ENCODE results near the gene WDR45.
A peak's percentile ranks its signal among the peaks of the same experiment; 100 is the strongest.

WDR45 gene

DNA sequence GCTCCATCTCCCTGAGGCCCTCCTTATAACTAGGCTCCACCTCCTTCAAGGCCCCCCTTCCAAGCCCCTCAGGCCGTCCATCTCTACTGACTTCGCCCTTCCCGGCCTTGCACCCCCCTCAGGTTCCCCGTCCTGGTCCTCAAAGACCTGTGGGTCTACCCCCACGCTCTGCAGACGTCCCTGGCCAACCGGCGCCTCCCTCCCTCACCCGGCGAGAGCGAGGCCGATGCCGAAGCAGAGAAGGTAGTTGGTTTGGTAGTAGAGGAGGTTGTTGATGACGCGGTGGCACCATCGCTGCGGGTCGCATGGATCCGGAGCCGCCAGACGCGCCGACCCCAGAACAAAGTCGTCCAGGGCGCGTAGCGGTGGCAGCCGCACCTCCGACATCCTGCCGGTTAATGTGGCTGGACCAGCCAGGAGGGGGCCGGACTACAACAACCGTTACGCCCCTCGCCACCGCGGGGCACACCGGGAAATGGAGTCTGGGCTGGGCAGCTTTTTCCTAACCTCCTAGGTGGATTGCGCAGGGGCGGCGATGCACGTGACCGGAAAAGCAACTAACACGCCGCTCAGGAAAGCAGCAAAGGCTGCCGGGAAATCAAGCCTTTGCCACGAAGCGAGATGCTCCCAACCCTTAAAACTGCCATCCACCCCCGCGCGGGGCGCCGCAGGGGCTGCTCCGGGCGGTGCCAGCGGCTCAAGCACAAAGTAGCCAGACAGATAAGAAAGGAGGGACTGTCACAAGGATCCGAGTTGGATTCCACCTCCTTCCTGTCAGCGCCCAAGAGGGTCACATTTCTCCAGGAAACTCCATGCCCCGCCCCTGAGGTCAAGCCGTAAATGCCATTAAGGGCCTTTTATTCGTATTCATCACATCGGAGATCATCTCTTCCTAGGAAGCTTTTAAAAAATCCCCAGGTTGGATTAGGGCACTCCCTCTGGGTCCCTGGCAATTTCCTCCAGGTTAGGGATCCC lies 5.8 kb downstream of the WDR45 start, which contains the start of gene PRAF2:
PRAF2 (minus strand) TSS at position 402 of the 975 bp plus-strand sequence; CDS start at position 387, 15 bp downstream.
- peak; percentile 75 for DNase-seq

GRCh38 chrX:49072712-49073095 lies 7.0 kb downstream of the WDR45 start:
- DNase-seq: no peak

DNA sequence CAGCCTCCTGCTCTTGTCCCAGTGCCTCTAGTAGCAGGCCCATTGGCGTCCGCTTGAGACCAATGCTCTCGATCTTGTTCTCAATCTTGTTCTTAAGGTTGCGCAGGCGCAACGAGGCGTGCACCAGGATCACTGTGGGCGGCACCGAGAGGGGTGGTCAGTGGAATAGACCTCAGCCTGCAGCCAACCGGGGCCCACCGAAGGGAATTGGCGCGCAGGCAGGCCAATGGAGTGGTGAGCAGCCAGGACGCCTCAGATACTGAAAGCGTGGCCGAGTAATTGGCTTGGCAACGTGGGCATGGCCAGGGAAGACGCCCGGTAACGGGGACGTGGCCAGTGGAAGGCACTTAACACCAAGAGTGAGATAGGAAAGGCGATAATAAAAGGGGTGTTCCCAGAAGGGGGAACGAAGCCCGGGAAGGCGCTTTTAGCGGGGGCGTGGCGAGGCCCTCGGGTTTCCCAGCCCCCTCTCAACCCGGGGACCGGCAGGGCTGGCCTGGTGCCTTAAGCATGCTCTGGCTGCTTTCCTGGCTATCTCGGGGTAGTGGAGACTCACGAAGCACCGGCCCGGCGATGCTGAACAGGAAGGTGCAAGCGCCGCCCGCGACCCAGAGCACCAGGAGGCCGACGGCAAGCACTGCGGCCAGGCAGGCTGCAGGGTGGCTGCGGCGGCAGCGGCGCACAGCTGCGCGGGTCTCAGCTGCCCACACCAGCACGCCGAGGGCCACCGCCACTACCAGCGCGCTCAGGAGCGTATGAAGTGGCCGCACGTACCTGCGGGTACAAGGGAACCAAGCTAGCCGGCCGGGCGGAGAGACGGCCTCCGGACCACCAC lies 7.6 kb downstream of the WDR45 start:
- no peak for DNase-seq

DNA sequence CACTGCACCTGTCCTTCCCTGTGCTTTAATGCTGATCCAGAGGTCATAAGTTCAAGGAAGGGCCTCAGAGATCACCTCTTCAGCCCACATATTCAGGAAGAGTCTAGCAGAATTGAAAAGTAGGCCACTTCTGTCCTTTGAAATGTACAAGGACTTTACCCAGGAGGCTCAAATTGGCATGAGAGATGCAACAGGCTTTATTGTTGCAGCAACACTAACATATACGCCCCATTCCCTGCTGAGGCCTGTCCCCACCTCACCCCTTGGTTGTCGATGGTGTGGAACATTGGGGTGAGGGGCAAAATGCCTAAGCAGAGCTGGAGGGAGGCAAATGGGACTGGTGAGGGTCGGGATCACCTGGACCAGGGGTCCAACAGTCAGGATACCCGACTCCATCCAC lies 8.7 kb downstream of the WDR45 start:
- no peak for DNase-seq

DNA sequence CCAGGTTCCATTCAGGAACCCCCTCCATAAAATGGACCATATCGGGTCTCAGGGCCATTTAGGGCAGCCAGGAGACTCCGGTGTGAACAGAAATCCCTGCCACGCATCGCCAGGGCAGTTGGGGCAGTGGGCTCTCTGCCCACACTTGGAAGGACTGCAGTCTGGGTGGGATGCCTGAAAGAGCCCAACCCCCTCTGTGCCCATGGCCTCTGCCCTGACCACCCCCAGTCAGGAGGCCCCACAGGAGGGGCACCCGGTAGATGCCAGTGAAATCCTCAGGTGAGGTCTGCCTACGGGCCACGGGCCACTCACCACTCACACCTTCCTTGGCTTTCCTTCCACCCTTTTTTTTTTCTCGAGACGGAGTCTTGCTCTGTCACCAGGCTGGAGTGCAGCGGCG lies 10.6 kb downstream of the WDR45 start:
- no peak for DNase-seq

GRCh38 chrX:49067285-49068120 lies 12.2 kb downstream of the WDR45 start:
- DNase-seq: no peak

- DNase-seq: no peak
Measured at GRCh38 chrX:49066690-49067089, 13.0 kb downstream of the WDR45 start.

GRCh38 chrX:49066278-49066677 lies 13.4 kb downstream of the WDR45 start:
- no peak for DNase-seq

GRCh38 chrX:49064735-49065134 lies 15.0 kb downstream of the WDR45 start:
- no peak for DNase-seq

GRCh38 chrX:49064303-49064702 lies 15.4 kb downstream of the WDR45 start:
- DNase-seq: no peak

- no peak for DNase-seq
Measured at GRCh38 chrX:49063715-49064114, 16.0 kb downstream of the WDR45 start.

GRCh38 chrX:49061916-49062315 lies 17.8 kb downstream of the WDR45 start:
- no peak for DNase-seq

DNA sequence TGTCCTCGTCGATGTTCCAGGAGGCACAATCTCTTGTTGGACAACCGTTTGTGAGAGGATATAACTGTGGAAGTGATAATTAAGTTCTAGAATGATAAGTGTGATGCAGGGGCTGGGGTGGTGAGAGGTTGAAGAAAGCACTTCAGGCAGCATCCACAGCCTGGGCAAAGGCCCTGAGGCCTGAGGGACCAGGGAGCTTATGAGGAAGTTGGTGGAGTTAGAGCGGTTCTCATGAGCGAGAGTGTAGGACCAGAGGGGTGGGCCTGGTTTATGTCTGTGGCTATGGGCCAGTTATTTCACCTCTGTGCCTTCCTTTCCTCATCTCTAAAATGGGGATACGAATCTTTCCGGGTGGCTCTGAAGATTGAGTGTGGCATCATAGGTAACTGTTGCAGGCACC lies 18.2 kb downstream of the WDR45 start:
- DNase-seq: no peak

GRCh38 chrX:49060914-49061313 lies 18.8 kb downstream of the WDR45 start:
- no peak for DNase-seq

DNA sequence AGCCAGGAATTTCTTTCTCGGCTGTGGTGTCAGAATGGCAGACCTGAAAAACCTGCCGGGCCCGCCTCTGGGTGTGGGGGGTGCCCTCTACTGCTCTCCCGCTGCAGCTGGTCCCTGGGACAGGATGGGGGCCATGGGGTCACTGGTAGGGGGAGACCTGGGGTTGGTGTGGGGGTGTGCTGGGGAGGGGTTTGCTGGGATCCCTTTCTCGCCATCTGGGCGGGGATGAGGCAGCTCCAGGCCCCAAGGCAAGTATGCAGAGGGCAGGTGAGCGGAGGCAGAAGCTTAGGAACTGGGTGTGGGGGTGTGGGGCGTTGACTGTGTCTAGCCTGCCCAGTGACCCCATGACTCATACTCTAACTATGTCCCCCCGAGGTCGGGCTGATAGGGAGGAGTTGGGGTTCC lies 20.0 kb downstream of the WDR45 start:
- no peak for DNase-seq

- DNase-seq: no peak
Measured at GRCh38 chrX:49059201-49059600, 20.5 kb downstream of the WDR45 start.

DNA sequence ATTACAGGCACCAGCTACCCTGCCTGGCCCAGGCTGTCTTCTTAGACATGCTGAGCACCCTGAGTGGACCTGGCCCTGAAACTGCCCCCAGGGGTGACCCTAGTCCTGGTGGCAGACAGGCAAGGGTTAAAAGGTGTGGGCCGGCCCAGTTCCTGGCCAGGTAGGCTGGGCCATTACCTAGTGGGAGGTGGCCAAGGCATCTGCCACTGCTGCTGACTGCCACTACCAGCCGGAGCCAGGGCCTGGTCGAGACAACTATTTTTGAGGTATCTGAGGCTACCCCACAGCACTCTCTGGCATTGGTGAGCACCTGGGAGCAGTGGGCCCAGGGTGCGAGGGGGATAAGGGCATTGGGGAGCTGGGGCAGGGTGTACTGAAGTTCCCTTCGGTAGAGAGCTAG lies 20.9 kb downstream of the WDR45 start, which contains the start of gene CCDC120:
CCDC120 (plus strand) TSS at position 206 of the 400 bp plus-strand sequence. CDS start 3,043 bp downstream, outside the sequence.
- peak; percentile 17 for DNase-seq

DNA sequence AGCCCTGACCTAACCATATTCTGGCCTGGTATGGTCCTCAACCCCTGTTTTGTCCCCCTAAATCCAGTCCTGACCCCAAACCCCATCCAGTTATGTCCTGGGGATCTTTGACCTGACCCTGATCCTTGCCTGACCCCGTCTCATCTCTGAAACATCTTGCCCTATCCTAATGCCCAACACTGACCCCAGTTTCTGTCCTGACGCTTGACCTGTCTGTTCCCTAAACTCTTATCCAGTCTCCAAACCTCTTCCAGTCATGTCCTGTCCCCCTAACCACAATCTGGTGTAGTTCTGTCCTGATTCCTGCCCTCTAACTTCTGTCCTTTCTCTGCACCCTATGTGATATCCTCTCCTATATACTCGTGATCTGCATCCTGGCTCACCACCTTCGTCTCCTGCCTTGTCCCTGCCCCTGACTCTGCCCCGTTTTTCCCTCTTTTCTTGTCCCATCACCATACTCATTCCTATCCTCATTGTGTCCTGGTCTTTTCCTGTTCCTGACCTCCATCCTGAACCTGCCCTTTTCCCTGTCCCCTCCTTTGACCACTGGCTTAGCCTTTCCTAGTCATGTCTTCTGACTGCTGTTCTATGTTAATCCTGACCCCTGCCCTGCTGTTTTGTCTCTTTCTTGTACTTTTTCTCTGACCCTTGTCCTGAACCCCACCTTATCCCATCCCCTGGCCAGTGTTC lies 25.5 kb downstream of the WDR45 start:
- no peak for DNase-seq

- peak; percentile 44 for DNase-seq
Measured at GRCh38 chrX:49053223-49054072, 26.2 kb downstream of the WDR45 start.

DNA sequence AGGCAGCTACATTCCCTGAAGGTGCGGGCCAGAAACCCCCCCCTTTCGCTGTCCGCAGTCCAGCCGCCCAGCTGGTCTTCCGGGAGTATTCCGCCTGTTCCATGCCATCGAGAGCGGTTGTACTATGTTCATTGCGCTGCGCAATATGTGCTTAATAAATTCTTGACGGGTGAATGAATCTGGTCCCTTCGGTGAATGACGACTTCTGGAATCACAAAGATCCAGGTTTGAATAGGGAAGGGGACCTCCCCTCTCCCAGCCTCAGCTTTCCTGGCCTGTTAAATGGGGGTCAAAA lies 35.8 kb downstream of the WDR45 start:
- DNase-seq: no peak

Data from NCI-H510A treated with DMSO at 0.1 percent for 48 hours (cell line).